DOHH2 (cell line): ENCODE measurements around the gene LAMA2.
"Not testable (repeated sequence)": the region's sequence is repeated elsewhere in the genome, so short reads cannot be mapped to it uniquely, and the experiment has no call there.

Experiments used
- EZH2phosphoT487 ChIP-seq: fragments of 200-600 bp; sonication (generic); IDR thresholded peaks from 2 replicates; pipeline ENCODE4 v1.6.1; 2017; ENCODE audit warnings: borderline replicate concordance, mild to moderate bottlenecking, antibody characterized with exemption, low read length, moderate library complexity, mixed read lengths
- TF ChIP-seq, protein P1 (sequence below): fragments of 200-600 bp; sonication (generic); IDR thresholded peaks from one replicate; pipeline ENCODE4 v1.5.1; 2014; ENCODE audit warnings: antibody characterized with exemption, mild to moderate bottlenecking, low read depth, low read length; ENCODE audit not compliant: poor library complexity, severe bottlenecking

DNA sequence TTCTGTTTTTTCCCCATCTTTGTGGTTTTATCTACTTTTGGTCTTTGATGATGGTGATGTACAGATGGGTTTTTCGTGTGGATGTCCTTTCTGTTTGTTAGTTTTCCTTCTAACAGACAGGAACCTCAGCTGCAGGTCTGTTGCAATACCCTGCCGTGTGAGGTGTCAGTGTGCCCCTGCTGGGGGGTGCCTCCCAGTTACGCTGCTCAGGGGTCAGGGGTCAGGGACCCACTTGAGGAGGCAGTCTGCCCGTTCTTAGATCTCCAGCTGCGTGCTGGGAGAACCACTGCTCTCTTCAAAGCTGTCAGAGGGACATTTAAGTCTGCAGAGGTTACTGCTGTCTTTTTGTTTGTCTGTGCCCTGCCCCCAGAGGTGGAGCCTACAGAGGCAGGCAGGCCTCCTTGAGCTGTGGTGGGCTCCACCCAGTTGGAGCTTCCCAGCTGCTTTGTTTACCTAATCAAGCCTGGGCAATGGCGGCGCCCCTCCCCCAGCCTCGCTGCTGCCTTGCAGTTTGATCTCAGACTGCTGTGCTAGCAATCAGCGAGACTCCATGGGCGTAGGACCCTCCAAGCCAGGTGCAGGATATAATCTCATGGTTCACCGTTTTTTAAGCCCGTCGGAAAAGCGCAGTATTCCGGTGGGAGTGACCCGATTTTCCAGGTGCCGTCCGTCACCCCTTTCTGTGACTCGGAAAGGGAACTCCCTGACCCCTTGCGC lies 289.5 kb downstream of the LAMA2 start:
- TF ChIP-seq, protein P1, sequence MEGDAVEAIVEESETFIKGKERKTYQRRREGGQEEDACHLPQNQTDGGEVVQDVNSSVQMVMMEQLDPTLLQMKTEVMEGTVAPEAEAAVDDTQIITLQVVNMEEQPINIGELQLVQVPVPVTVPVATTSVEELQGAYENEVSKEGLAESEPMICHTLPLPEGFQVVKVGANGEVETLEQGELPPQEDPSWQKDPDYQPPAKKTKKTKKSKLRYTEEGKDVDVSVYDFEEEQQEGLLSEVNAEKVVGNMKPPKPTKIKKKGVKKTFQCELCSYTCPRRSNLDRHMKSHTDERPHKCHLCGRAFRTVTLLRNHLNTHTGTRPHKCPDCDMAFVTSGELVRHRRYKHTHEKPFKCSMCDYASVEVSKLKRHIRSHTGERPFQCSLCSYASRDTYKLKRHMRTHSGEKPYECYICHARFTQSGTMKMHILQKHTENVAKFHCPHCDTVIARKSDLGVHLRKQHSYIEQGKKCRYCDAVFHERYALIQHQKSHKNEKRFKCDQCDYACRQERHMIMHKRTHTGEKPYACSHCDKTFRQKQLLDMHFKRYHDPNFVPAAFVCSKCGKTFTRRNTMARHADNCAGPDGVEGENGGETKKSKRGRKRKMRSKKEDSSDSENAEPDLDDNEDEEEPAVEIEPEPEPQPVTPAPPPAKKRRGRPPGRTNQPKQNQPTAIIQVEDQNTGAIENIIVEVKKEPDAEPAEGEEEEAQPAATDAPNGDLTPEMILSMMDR, result not testable (repeated sequence)
- not testable (repeated sequence) for TF ChIP-seq EZH2phosphoT487
